ENCODE results near the gene COL5A1. TPM values are rescaled to one million over a fixed set of nuclear protein-coding genes. Genes with fewer than 3 reads are reported as not detected.

The COL5A1 gene
- polyA plus RNA-seq, 1 donor (not counting 4 experiments of a cell fraction or from before 2014, with no cell fraction given) = 3.1 TPM

DNA sequence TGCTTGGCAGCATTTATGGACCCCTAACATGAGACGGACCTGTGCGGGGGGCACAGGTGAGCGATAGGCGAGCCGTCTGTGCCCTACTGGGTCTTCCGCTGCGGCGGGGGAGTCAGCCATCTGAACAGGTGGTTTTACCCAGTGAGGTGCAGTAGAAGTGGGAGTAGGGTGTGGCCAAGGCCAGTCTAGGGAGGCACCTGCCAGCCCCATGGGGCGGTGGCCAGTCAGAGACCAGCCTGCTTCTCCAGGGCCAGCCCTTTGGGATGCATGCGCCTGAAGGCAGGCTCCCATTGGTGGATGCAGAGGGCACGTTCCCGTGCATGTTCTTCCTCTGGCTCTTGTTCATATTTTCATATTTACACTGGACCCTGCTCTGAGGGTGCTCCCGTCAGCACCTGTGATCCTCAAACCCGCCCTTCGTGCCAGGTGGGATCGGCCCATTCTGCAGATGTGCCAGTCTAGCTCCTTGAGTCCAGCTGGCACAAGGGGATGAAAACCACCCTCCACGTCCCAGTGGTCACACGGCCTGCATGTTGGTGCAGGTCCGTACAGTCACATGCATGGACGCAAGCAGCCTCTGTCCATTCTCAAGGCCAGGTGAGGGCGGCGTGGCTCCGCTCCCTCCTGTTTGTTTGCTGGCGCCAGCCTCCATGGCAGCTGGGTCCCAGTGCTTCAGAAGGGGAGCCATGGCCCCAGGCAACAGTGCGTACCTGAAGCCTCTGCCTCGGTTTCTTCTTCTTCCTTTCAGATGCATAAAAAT lies 9.0 kb downstream of the COL5A1 start:
- no peaks in the 10 kb centered on the region for H3K36me3 ChIP-seq (ENCODE audit: control insufficient read depth in 2 of 2, extremely low read depth in 1 of 2, insufficient read depth in 2 of 2, low read length in 2 of 2)
- no peak overlapping the region for H2AFZ ChIP-seq (ENCODE audit: control insufficient read depth, low read length)
- H3K4me2 ChIP-seq (ENCODE audit: control insufficient read depth, extremely low read depth, insufficient read depth, low read depth, low read length) = no peak overlapping the region
- H3K79me2 ChIP-seq (ENCODE audit: control insufficient read depth, insufficient read depth, low read length) = peaks cover 2% of the 10 kb centered on the region
- H3K9me1 ChIP-seq (ENCODE audit: control insufficient read depth, extremely low read depth, insufficient read depth, low read length) = no peaks in the 10 kb centered on the region
- H3K27ac ChIP-seq (ENCODE audit: control insufficient read depth, insufficient read depth, low read length) = no peak overlapping the region
- H3K4me1 ChIP-seq (ENCODE audit: control insufficient read depth, extremely low read depth, insufficient read depth, low read length) = peaks cover 2% of the 10 kb centered on the region
- no peaks in the 10 kb centered on the region for H3K9me3 ChIP-seq (ENCODE audit: control insufficient read depth, low read depth, low read length)
- dilution Hi-C loops (cut with MboI; ENCODE audit: extremely low pct_ligation_motif_present, low sequenced_read_pairs) = no loop called here
- DNase-seq (ENCODE audit: low read depth, low spot score) = no peak
- no peak overlapping the region for H3K9ac ChIP-seq (ENCODE audit: control insufficient read depth, extremely low read depth, insufficient read depth, low read length)
- no peaks in the 10 kb centered on the region for H3K27me3 ChIP-seq (ENCODE audit: control insufficient read depth, extremely low read depth, insufficient read depth, low read length)
- FAIRE-seq = no peak
- H3K4me3 ChIP-seq (ENCODE audit: control insufficient read depth in 2 of 3, extremely low read depth in 1 of 3, insufficient read depth in 2 of 3, low read depth in 1 of 3, low read length in 3 of 3) = no peak overlapping the region
- TF ChIP-seq, protein P1, sequence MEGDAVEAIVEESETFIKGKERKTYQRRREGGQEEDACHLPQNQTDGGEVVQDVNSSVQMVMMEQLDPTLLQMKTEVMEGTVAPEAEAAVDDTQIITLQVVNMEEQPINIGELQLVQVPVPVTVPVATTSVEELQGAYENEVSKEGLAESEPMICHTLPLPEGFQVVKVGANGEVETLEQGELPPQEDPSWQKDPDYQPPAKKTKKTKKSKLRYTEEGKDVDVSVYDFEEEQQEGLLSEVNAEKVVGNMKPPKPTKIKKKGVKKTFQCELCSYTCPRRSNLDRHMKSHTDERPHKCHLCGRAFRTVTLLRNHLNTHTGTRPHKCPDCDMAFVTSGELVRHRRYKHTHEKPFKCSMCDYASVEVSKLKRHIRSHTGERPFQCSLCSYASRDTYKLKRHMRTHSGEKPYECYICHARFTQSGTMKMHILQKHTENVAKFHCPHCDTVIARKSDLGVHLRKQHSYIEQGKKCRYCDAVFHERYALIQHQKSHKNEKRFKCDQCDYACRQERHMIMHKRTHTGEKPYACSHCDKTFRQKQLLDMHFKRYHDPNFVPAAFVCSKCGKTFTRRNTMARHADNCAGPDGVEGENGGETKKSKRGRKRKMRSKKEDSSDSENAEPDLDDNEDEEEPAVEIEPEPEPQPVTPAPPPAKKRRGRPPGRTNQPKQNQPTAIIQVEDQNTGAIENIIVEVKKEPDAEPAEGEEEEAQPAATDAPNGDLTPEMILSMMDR (optimal IDR thresholded peaks at IDR 0.05 in 1 of 3, IDR thresholded peaks at IDR 0.05 in 1 of 3, conservative IDR thresholded peaks at IDR 0.05 in 1 of 3; ENCODE audit: extremely low read depth in 1 of 3, insufficient read depth in 2 of 3, low read length in 3 of 3) = no peak
- TF ChIP-seq EZH2 (IDR thresholded peaks at IDR 0.05; ENCODE audit: low read length) = no peak
- no peaks in the 10 kb centered on the region for H4K20me1 ChIP-seq (ENCODE audit: control insufficient read depth, extremely low read depth, insufficient read depth, low read length)

DNA sequence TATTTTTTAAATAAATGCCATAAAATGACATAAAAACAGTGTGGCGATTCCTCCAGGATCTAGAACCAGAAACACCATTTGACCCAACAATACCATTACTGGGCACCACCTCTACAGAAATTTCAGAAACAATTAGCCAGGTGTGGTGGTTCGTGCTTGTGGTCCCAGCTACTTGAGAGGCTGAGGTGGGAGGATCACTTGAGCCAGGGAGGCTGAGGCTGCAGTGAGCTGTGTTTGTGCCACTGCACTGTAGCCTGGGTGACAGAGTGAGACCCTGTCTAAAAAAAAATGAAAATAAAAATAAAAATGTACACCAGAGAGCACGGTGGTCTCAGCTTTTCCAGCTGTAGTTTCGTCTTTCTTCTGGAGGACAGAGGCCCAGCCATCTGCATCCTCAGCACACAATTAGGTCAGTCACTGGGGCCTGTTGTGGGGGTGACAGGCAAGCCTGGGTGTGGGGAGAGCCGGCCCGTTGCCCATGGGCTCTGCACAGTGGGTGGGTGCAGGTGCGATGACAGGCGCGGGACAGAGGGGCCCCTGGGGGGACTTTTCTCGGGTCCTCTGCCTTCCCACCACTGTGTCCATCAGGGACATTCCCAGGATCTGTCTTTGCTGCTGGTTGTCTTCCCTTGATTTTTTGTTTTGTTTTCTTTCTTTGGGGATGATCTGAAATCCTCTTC lies 9.8 kb downstream of the COL5A1 start:
- H2AFZ ChIP-seq (ENCODE audit: control insufficient read depth, low read length) = no peak overlapping the region
- H3K4me3 ChIP-seq (ENCODE audit: control insufficient read depth in 2 of 3, extremely low read depth in 1 of 3, insufficient read depth in 2 of 3, low read depth in 1 of 3, low read length in 3 of 3) = no peak overlapping the region
- FAIRE-seq = no peak
- no peaks in the 10 kb centered on the region for H3K9me1 ChIP-seq (ENCODE audit: control insufficient read depth, extremely low read depth, insufficient read depth, low read length)
- DNase-seq (ENCODE audit: low read depth, low spot score) = no peak
- no peak for TF ChIP-seq EZH2 (IDR thresholded peaks at IDR 0.05; ENCODE audit: low read length)
- TF ChIP-seq, protein P1 (optimal IDR thresholded peaks at IDR 0.05 in 1 of 3, IDR thresholded peaks at IDR 0.05 in 1 of 3, conservative IDR thresholded peaks at IDR 0.05 in 1 of 3; ENCODE audit: extremely low read depth in 1 of 3, insufficient read depth in 2 of 3, low read length in 3 of 3) = no peak
- no peak overlapping the region for H3K9ac ChIP-seq (ENCODE audit: control insufficient read depth, extremely low read depth, insufficient read depth, low read length)
- H3K27ac ChIP-seq (ENCODE audit: control insufficient read depth, insufficient read depth, low read length) = no peak overlapping the region
- no peaks in the 10 kb centered on the region for H4K20me1 ChIP-seq (ENCODE audit: control insufficient read depth, extremely low read depth, insufficient read depth, low read length)
- H3K4me2 ChIP-seq (ENCODE audit: control insufficient read depth, extremely low read depth, insufficient read depth, low read depth, low read length) = no peak overlapping the region
- H3K79me2 ChIP-seq (ENCODE audit: control insufficient read depth, insufficient read depth, low read length) = peaks cover 2% of the 10 kb centered on the region
- no peaks in the 10 kb centered on the region for H3K36me3 ChIP-seq (ENCODE audit: control insufficient read depth in 2 of 2, extremely low read depth in 1 of 2, insufficient read depth in 2 of 2, low read length in 2 of 2)
- H3K9me3 ChIP-seq (ENCODE audit: control insufficient read depth, low read depth, low read length) = no peaks in the 10 kb centered on the region
- no peaks in the 10 kb centered on the region for H3K4me1 ChIP-seq (ENCODE audit: control insufficient read depth, extremely low read depth, insufficient read depth, low read length)
- H3K27me3 ChIP-seq (ENCODE audit: control insufficient read depth, extremely low read depth, insufficient read depth, low read length) = no peaks in the 10 kb centered on the region
- dilution Hi-C loops (cut with MboI; ENCODE audit: extremely low pct_ligation_motif_present, low sequenced_read_pairs) = no loop called here
